HCT116 (cell line): Measurements from ENCODE around the gene ESM1. TPM values are rescaled to one million over a fixed set of nuclear protein-coding genes. Genes with fewer than 3 reads are reported as not detected.

ENCODE experiments used
- ATAC-seq: fragments of 200-7000 bp; cut with Tn5 transposase; 2 replicates; pipeline ENCODE4 v1.9.1; 2020; ENCODE audit warnings: mild to moderate bottlenecking, moderate library complexity
- BruUV-seq: library from RNA; stranded (reverse); fragments of 400-500 nt; replicated peaks from 2 replicates; lab custom pipeline; 2021; lab: Mats Ljungman, UMichigan
- CTCF ChIA-PET: fragments of 300-600 bp; sonication (Branson Sonifier 250); formaldehyde crosslinking; loops from one replicate; lab custom pipeline; 2021; ENCODE audit warnings: antibody characterized with exemption; lab: Charles Lee
- POLR2A ChIA-PET: fragments of 300-600, 350-600 bp; sonication (Branson Sonifier 250); formaldehyde crosslinking; loops from one replicate; lab custom pipeline; 2021; ENCODE audit warnings: antibody characterized with exemption; lab: Charles Lee
- RAD21 ChIA-PET, 2 experiments: fragments of 300-600 bp; sonication (Branson Sonifier 250); formaldehyde crosslinking; loops; one replicate each; lab custom pipeline; 2023; ENCODE audit warnings: low total read pairs in 2 of 2; ENCODE audit not compliant: uncharacterized antibody in 2 of 2, unreplicated experiment in 2 of 2, low non-redundant PET in 1 of 2; lab: Charles Lee
- DNase-seq: peaks from one replicate; pipeline ENCODE4 v3.0.0-alpha.2; 2010; ENCODE audit warnings: low read depth, low spot score
- H2AFZ ChIP-seq: fragments of 200-600 bp; shearing (Covaris generic), sonication (generic); 2 replicates; pipeline ENCODE4 v1.6.1; 2017; ENCODE audit warnings: low read depth, mixed run types, mixed read lengths, antibody characterized with exemption, low read length; ENCODE audit not compliant: poor library complexity, severe bottlenecking
- H3K27ac ChIP-seq: 2 replicates; pipeline ENCODE4 v1.5.1; 2012; ENCODE audit warnings: low read depth, low read length
- H3K27me3 ChIP-seq: fragments of 200-600 bp; sonication (generic); 2 replicates; pipeline ENCODE4 v1.6.1; 2016; ENCODE audit warnings: mixed run types, low read length, mixed read lengths; ENCODE audit not compliant: insufficient read depth
- H3K36me3 ChIP-seq, 2 experiments: fragments of 200-500 bp in 1 of 2; fragments of 200-600 bp in 1 of 2; sonication (Bioruptor generic) in 1 of 2; sonication (generic) in 1 of 2; 2 replicates each; pipeline versions ENCODE4 v1.5.1 to v1.6.1; 2014 to 2016; ENCODE audit warnings: low read length in 2 of 2, inconsistent platforms in 1 of 2, mixed read lengths in 1 of 2, mixed run types in 1 of 2; ENCODE audit not compliant: insufficient read depth in 2 of 2, control insufficient read depth in 1 of 2
- H3K4me1 ChIP-seq, 2 experiments: fragments of 200-600 bp in 1 of 2; sonication (generic) in 1 of 2; 2 replicates each; pipeline versions ENCODE4 v1.5.1 to v1.6.1; 2012 to 2017; ENCODE audit warnings: low read length in 2 of 2, inconsistent platforms in 1 of 2, mild to moderate bottlenecking in 1 of 2, mixed read lengths in 1 of 2, mixed run types in 1 of 2, moderate library complexity in 1 of 2; ENCODE audit not compliant: insufficient read depth in 2 of 2, control insufficient read depth in 1 of 2
- H3K4me2 ChIP-seq: fragments of 200-600 bp; sonication (generic); 2 replicates; pipeline ENCODE4 v1.6.1; 2017; ENCODE audit warnings: mixed run types, low read length, mixed read lengths
- H3K4me3 ChIP-seq, 2 experiments: fragments of 200-600 bp in 1 of 2; sonication (generic) in 1 of 2; replicated peaks in 1 of 2; 2 replicates each; pipeline ENCODE4 v1.5.1; 2011 to 2016; ENCODE audit warnings: low read length in 2 of 2, control low read depth in 1 of 2, low read depth in 1 of 2, mild to moderate bottlenecking in 1 of 2, mixed read lengths in 1 of 2, mixed run types in 1 of 2
- H3K79me2 ChIP-seq: fragments of 200-600 bp; sonication (generic); 2 replicates; pipeline ENCODE4 v1.6.1; 2017; ENCODE audit warnings: mild to moderate bottlenecking, mixed run types, low read length, moderate library complexity, mixed read lengths; ENCODE audit not compliant: insufficient read depth
- H3K9ac ChIP-seq: fragments of 200-600 bp; sonication (generic); 2 replicates; pipeline ENCODE4 v1.6.1; 2016; ENCODE audit warnings: low read length, mixed read lengths
- H3K9me2 ChIP-seq: fragments of 200-600 bp; sonication (generic), shearing (Covaris generic); 2 replicates; pipeline ENCODE4 v1.6.1; 2017; ENCODE audit warnings: mixed run types, mild to moderate bottlenecking, moderate library complexity; ENCODE audit not compliant: insufficient read depth
- H3K9me3 ChIP-seq, 2 experiments: fragments of 200-500 bp in 1 of 2; fragments of 200-600 bp in 1 of 2; sonication (Bioruptor generic) in 1 of 2; sonication (generic) in 1 of 2; 2 replicates each; pipeline ENCODE4 v1.6.1; 2014 to 2017; ENCODE audit warnings: low read length in 2 of 2, mixed read lengths in 2 of 2, inconsistent platforms in 1 of 2, low read depth in 1 of 2, mild to moderate bottlenecking in 1 of 2, mixed run types in 1 of 2, moderate library complexity in 1 of 2; ENCODE audit not compliant: control insufficient read depth in 1 of 2, insufficient read depth in 1 of 2
- H4K20me1 ChIP-seq: fragments of 200-600 bp; sonication (generic), shearing (Covaris generic); 2 replicates; pipeline ENCODE4 v1.6.1; 2017; ENCODE audit warnings: mixed run types, mild to moderate bottlenecking, moderate library complexity; ENCODE audit not compliant: insufficient read depth
- ATF3 ChIP-seq: IDR thresholded peaks from 2 replicates; pipeline ENCODE4 v1.6.1; 2012
- CBX3 ChIP-seq: IDR thresholded peaks from 2 replicates; pipeline ENCODE4 v1.6.1; 2012; ENCODE audit warnings: low read depth
- CEBPB ChIP-seq: IDR thresholded peaks from 2 replicates; pipeline ENCODE4 v1.6.1; 2012; ENCODE audit warnings: low read depth
- CTCF ChIP-seq, 3 experiments: fragments of 200-600 bp in 1 of 3; sonication (generic) in 1 of 3; IDR thresholded peaks in 2 of 3; conservative IDR thresholded peaks in 1 of 3; 2 replicates each; pipeline ENCODE4 v1.5.1; 2012 to 2017; ENCODE audit warnings: low read depth in 2 of 3, low read length in 2 of 3, antibody characterized with exemption in 1 of 3, borderline replicate concordance in 1 of 3, control low read depth in 1 of 3, mild to moderate bottlenecking in 1 of 3, mixed read lengths in 1 of 3, mixed run types in 1 of 3, moderate library complexity in 1 of 3; ENCODE audit not compliant: insufficient read depth in 1 of 3
- ELF1 ChIP-seq: IDR thresholded peaks from 2 replicates; pipeline ENCODE4 v1.6.1; 2012; ENCODE audit warnings: low read depth, borderline replicate concordance
- EZH2 ChIP-seq: fragments of 200-600 bp; sonication (generic); IDR thresholded peaks from 2 replicates; pipeline ENCODE4 v1.6.1; 2017; ENCODE audit warnings: antibody characterized with exemption, mixed run types
- EZH2phosphoT487 ChIP-seq: fragments of 200-600 bp; IDR thresholded peaks from 2 replicates; pipeline ENCODE4 v1.6.1; 2018; ENCODE audit warnings: antibody characterized with exemption, borderline replicate concordance
- FOSL1 ChIP-seq: IDR thresholded peaks from 2 replicates; pipeline ENCODE4 v1.6.1; 2012; ENCODE audit warnings: low read depth
- JUND ChIP-seq: IDR thresholded peaks from 2 replicates; pipeline ENCODE4 v1.6.1; 2012
- POLR2A ChIP-seq: IDR thresholded peaks from 2 replicates; pipeline ENCODE4 v1.7.0; 2011; ENCODE audit warnings: borderline replicate concordance; ENCODE audit not compliant: insufficient read depth, insufficient read length; ENCODE audit errors: extremely low read depth
- POLR2AphosphoS5 ChIP-seq: IDR thresholded peaks from 2 replicates; pipeline ENCODE4 v1.6.1; 2011; ENCODE audit warnings: mild to moderate bottlenecking, low read depth, low read length, moderate library complexity
- RAD21 ChIP-seq: IDR thresholded peaks from 2 replicates; pipeline ENCODE4 v1.6.1; 2012; ENCODE audit warnings: low read depth, mild to moderate bottlenecking
- REST ChIP-seq: IDR thresholded peaks from 2 replicates; pipeline ENCODE4 v1.6.1; 2012; ENCODE audit warnings: low read depth
- SIN3A ChIP-seq: IDR thresholded peaks from 2 replicates; pipeline ENCODE4 v1.6.1; 2012; ENCODE audit warnings: low read depth
- SRF ChIP-seq: IDR thresholded peaks from 2 replicates; pipeline ENCODE4 v1.6.1; 2012; ENCODE audit warnings: low read depth
- ZFX ChIP-seq: fragments of 450-650 bp; IDR thresholded peaks from 2 replicates; pipeline ENCODE4 v1.6.1; 2017
- ZNF274 ChIP-seq: fragments of 200-500 bp; sonication (Bioruptor generic); IDR thresholded peaks from 2 replicates; pipeline ENCODE4 v1.6.1; 2014; ENCODE audit warnings: mild to moderate bottlenecking, low read depth, low read length, inconsistent platforms
- intact Hi-C: fragments of 100-400 bp; cut with micrococcal nuclease; formaldehyde crosslinking; loops from 2 replicates; pipeline ENCODE4 v1.10.0; 2022
- total RNA-seq: library from RNA; stranded (reverse); gene quantifications from one replicate; pipeline ENCODE4 v1.2.1, GENCODE V29; 2021; ENCODE audit not compliant: unreplicated experiment

ESM1 gene
- total RNA-seq, 1 experiment from 2014 or later, result not detected

- H3K4me3 ChIP-seq, result no peak overlapping the region
- H3K9me3 ChIP-seq, result no peaks in the 10 kb centered on the region
- CTCF ChIA-PET, result interaction anchor here (1.3 kb wide), 1 partner anchor 21 kb away, joined by 3 read pairs; no protein-coding TSS in a partner anchor
- no peak overlapping the region for H3K27ac ChIP-seq
- no peak overlapping the region for H3K4me2 ChIP-seq
- no peak overlapping the region for H3K9ac ChIP-seq
- BruUV-seq, result no TSS peak
- H3K27me3 ChIP-seq, result peaks cover 62% of the 10 kb centered on the region
- H3K4me1 ChIP-seq, result no peaks in the 10 kb centered on the region
- no peaks in the 10 kb centered on the region for H3K9me2 ChIP-seq
- H2AFZ ChIP-seq, result no peak overlapping the region
- POLR2A ChIA-PET, result no interaction called here
- RAD21 ChIA-PET, result no interaction called here
- no peaks in the 10 kb centered on the region for H3K36me3 ChIP-seq
- no peak for DNase-seq
- intact Hi-C loops, result no loop called here
- no peaks in the 10 kb centered on the region for H4K20me1 ChIP-seq
- ATAC-seq, result no peak
- TF ChIP-seq EZH2phosphoT487 (no peak), SIN3A (no peak), ATF3 (no peak), RAD21 (no peak), JUND (no peak), CTCF (IDR thresholded peaks at IDR 0.05 in 2 of 3, conservative IDR thresholded peaks at IDR 0.05 in 1 of 3; ENCODE audit: borderline replicate concordance in 1 of 3, insufficient read depth in 1 of 3, low read depth in 2 of 3, low read length in 2 of 3) (no peak), REST (no peak), SRF (no peak), FOSL1 (no peak), ZNF274 (no peak), POLR2AphosphoS5 (no peak), EZH2 (no peak), POLR2A (no peak), ELF1 (no peak), CBX3 (no peak), ZFX (no peak), CEBPB (no peak)
- TF ChIP-seq, all 23 proteins: peak for 0
- no peaks in the 10 kb centered on the region for H3K79me2 ChIP-seq
Observed at GRCh38 chr5:54965806-54966205, 19.6 kb downstream of the ESM1 start.
